CD14-positive monocyte (primary cell): Measurements from ENCODE around the gene OR51B4. TPM values are rescaled to one million over a fixed set of nuclear protein-coding genes. Genes with fewer than 3 reads are reported as not detected.

Experiments
- DNase-seq, 3 donors: peaks; one replicate each; pipeline ENCODE4 v3.0.0-alpha.2; 2011 to 2022
- H2AFZ ChIP-seq: 2 replicates; pipeline ENCODE4 v1.6.0; 2012; ENCODE audit warnings: mild to moderate bottlenecking, low read depth, low read length, inconsistent platforms; ENCODE audit not compliant: insufficient read depth, poor library complexity, severe bottlenecking
- H3K27ac ChIP-seq, 2 donors: 1 replicate in 1 of 2; 2 replicates in 1 of 2; pipeline ENCODE4 v1.5.1; 2012 to 2013; ENCODE audit warnings: low read length in 2 of 2, control low read depth in 1 of 2, inconsistent platforms in 1 of 2, low read depth in 1 of 2, mild to moderate bottlenecking in 1 of 2
- H3K27me3 ChIP-seq, 2 donors: one replicate each; pipeline versions ENCODE4 v1.6.0 to v1.6.1; 2011 to 2013; ENCODE audit warnings: low read length in 2 of 2; ENCODE audit not compliant: control insufficient read depth in 2 of 2, insufficient read depth in 2 of 2
- H3K36me3 ChIP-seq, 2 donors: replicated peaks in 1 of 2; 1 replicate in 1 of 2; 2 replicates in 1 of 2; pipeline versions ENCODE4 v1.5.1 to v1.6.1; 2012 to 2013; ENCODE audit warnings: low read length in 2 of 2, control low read depth in 1 of 2, inconsistent platforms in 1 of 2, mild to moderate bottlenecking in 1 of 2; ENCODE audit not compliant: insufficient read depth in 2 of 2, control insufficient read depth in 1 of 2
- H3K4me1 ChIP-seq, 2 donors: 1 replicate in 1 of 2; 2 replicates in 1 of 2; pipeline versions ENCODE4 v1.5.1 to v1.6.1; 2012 to 2013; ENCODE audit warnings: low read length in 2 of 2, control low read depth in 1 of 2, inconsistent platforms in 1 of 2, mild to moderate bottlenecking in 1 of 2, moderate library complexity in 1 of 2; ENCODE audit not compliant: insufficient read depth in 2 of 2, control insufficient read depth in 1 of 2
- H3K4me2 ChIP-seq: replicated peaks from 2 replicates; pipeline ENCODE3; 2012; ENCODE audit warnings: low read length, moderate library complexity, mild to moderate bottlenecking; ENCODE audit not compliant: poor library complexity, severe bottlenecking; ENCODE audit errors: extremely low read depth
- H3K4me3 ChIP-seq, 3 experiments: fragments of 200-600 bp in 1 of 3; sonication (generic) in 1 of 3; replicated peaks in 1 of 3; 1 replicate in 2 of 3; 2 replicates in 1 of 3; pipeline ENCODE4 v1.5.1; 2011 to 2013; ENCODE audit warnings: low read length in 3 of 3, mild to moderate bottlenecking in 3 of 3, control low read depth in 2 of 3, low read depth in 2 of 3, inconsistent platforms in 1 of 3, moderate library complexity in 1 of 3
- H3K79me2 ChIP-seq: 2 replicates; pipeline ENCODE4 v1.6.0; 2012; ENCODE audit warnings: mild to moderate bottlenecking, control low read depth, inconsistent platforms, low read length, moderate library complexity; ENCODE audit not compliant: insufficient read depth
- H3K9ac ChIP-seq: 2 replicates; pipeline ENCODE4 v1.6.0; 2017; ENCODE audit warnings: low read length, mild to moderate bottlenecking; ENCODE audit not compliant: insufficient read depth, poor library complexity, severe bottlenecking
- H3K9me3 ChIP-seq, 2 donors: replicated peaks in 1 of 2; 1 replicate in 1 of 2; 2 replicates in 1 of 2; pipeline versions ENCODE4 v1.5.1 to v1.6.1; 2012 to 2013; ENCODE audit warnings: low read length in 2 of 2, control low read depth in 1 of 2; ENCODE audit not compliant: control insufficient read depth in 1 of 2, insufficient read depth in 1 of 2
- H4K20me1 ChIP-seq: 2 replicates; pipeline ENCODE4 v1.6.0; 2012; ENCODE audit warnings: mild to moderate bottlenecking, low read length, control low read depth, moderate library complexity; ENCODE audit not compliant: insufficient read depth
- H3K27ac Mint-ChIP-seq, 7 donors: one replicate each; pipeline ENCODE4 v1.8.0; 2020; ENCODE audit warnings: mild to moderate bottlenecking in 7 of 7, mixed read lengths in 7 of 7, moderate library complexity in 6 of 7, inconsistent platforms in 2 of 7
- H3K27me3 Mint-ChIP-seq, 3 donors: one replicate each; pipeline ENCODE4 v1.8.0; 2021 to 2022; ENCODE audit warnings: low read depth in 3 of 3, mild to moderate bottlenecking in 3 of 3, mixed read lengths in 3 of 3, moderate library complexity in 3 of 3, inconsistent platforms in 1 of 3
- H3K36me3 Mint-ChIP-seq, 2 donors: one replicate each; pipeline ENCODE4 v1.8.0; 2020; ENCODE audit warnings: mixed read lengths in 2 of 2, inconsistent platforms in 1 of 2, mild to moderate bottlenecking in 1 of 2
- H3K4me1 Mint-ChIP-seq: one replicate; pipeline ENCODE4 v1.8.0; 2020; ENCODE audit warnings: mild to moderate bottlenecking, mixed read lengths
- H3K4me3 Mint-ChIP-seq, 2 donors: one replicate each; pipeline ENCODE4 v1.8.0; 2020; ENCODE audit warnings: mild to moderate bottlenecking in 2 of 2, mixed read lengths in 2 of 2, moderate library complexity in 1 of 2
- H3K9me3 Mint-ChIP-seq, 7 donors: one replicate each; pipeline ENCODE4 v1.8.0; 2020 to 2022; ENCODE audit warnings: mixed read lengths in 7 of 7, mild to moderate bottlenecking in 6 of 7, moderate library complexity in 6 of 7, inconsistent platforms in 2 of 7
- WGBS: methylation state at CpG from one replicate; pipeline ENCODE4 v1.1.5; 2013; ENCODE audit warnings: missing lambda C conversion rate; ENCODE audit not compliant: insufficient coverage; 5-methylcytosine and 5-hydroxymethylcytosine counted together
- intact Hi-C, 2 donors: fragments of 100-400 bp; cut with micrococcal nuclease; formaldehyde crosslinking; loops; one replicate each; pipeline versions ENCODE4 v1.15.0 to v1.15.1; 2023
- polyA plus RNA-seq, 3 donors: library from polyadenylated mRNA; depleted of rRNA in 1 of 3; unstranded in 2 of 3; stranded (reverse) in 1 of 3; fragments of 300-500 nt in 2 of 3; fragments of >200 nt in 1 of 3; fragmentation: Illumina TruSeq in 2 of 3; gene quantifications; 1 replicate in 2 of 3; 2 replicates in 1 of 3; pipeline ENCODE4 v1.2.3, GENCODE V29; 2012 to 2021
- TF ChIP-seq, protein P1 (sequence below): fragments of 200-600 bp; IDR thresholded peaks from one replicate; pipeline ENCODE4 v1.8.0; 2022; ENCODE audit warnings: antibody characterized with exemption, mild to moderate bottlenecking

OR51B4 gene
- polyA plus RNA-seq, 3 donors = not detected

DNA sequence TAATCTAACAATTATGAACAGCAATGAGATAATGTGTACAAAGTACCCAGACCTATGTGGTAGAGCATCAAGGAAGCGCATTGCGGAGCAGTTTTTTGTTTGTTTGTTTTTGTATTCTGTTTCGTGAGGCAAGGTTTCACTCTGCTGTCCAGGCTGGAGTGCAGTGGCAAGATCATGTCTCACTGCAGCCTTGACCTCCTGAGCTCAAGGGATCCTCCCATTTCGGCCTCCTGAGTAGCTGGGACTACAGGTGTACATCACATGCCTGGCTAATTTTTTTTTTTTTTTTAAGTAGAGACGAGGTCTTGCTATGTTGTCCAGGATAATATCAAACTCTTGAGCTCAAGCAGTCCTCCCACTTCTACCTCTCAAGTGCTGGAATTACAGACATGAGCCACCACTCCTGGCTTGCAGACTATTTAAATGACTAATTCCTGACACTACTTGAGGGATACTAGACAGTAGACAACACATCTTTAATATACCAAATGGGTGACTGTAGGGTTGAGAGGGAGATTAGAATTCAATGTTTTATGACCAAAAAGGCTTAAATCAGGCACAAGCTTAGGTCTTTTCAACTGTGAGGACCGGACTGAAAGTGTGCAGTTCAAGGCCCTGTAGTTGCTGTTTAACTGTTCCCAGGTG, 12.7 kb downstream of the OR51B4 start:
- H3K4me2 ChIP-seq = no peak overlapping the region
- no peaks in the 10 kb centered on the region for H3K9me3 ChIP-seq
- no peak overlapping the region for H3K27ac Mint-ChIP-seq
- H4K20me1 ChIP-seq = no peaks in the 10 kb centered on the region
- H3K4me3 ChIP-seq = no peak overlapping the region
- WGBS = 94% methylated on average over 5 of the region's 6 CpGs
- no peak overlapping the region for H3K9ac ChIP-seq
- no peaks in the 10 kb centered on the region for H3K79me2 ChIP-seq
- no peaks in the 10 kb centered on the region for H3K27me3 ChIP-seq
- no peak overlapping the region for H3K4me3 Mint-ChIP-seq
- H3K36me3 ChIP-seq = no peaks in the 10 kb centered on the region
- no peak overlapping the region for H2AFZ ChIP-seq
- H3K9me3 Mint-ChIP-seq = peaks cover 0 to 3% (median 0%) of the 10 kb centered on the region in 7 donors
- no peaks in the 10 kb centered on the region for H3K4me1 ChIP-seq
- no peaks in the 10 kb centered on the region for H3K4me1 Mint-ChIP-seq
- H3K27me3 Mint-ChIP-seq = peaks cover 0 to 3% (median 0%) of the 10 kb centered on the region in 3 donors
- TF ChIP-seq, protein P1, sequence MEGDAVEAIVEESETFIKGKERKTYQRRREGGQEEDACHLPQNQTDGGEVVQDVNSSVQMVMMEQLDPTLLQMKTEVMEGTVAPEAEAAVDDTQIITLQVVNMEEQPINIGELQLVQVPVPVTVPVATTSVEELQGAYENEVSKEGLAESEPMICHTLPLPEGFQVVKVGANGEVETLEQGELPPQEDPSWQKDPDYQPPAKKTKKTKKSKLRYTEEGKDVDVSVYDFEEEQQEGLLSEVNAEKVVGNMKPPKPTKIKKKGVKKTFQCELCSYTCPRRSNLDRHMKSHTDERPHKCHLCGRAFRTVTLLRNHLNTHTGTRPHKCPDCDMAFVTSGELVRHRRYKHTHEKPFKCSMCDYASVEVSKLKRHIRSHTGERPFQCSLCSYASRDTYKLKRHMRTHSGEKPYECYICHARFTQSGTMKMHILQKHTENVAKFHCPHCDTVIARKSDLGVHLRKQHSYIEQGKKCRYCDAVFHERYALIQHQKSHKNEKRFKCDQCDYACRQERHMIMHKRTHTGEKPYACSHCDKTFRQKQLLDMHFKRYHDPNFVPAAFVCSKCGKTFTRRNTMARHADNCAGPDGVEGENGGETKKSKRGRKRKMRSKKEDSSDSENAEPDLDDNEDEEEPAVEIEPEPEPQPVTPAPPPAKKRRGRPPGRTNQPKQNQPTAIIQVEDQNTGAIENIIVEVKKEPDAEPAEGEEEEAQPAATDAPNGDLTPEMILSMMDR = no peak
- intact Hi-C loops = no loop called here
- H3K36me3 Mint-ChIP-seq = no peaks in the 10 kb centered on the region
- DNase-seq = no peak
- no peak overlapping the region for H3K27ac ChIP-seq

DNA sequence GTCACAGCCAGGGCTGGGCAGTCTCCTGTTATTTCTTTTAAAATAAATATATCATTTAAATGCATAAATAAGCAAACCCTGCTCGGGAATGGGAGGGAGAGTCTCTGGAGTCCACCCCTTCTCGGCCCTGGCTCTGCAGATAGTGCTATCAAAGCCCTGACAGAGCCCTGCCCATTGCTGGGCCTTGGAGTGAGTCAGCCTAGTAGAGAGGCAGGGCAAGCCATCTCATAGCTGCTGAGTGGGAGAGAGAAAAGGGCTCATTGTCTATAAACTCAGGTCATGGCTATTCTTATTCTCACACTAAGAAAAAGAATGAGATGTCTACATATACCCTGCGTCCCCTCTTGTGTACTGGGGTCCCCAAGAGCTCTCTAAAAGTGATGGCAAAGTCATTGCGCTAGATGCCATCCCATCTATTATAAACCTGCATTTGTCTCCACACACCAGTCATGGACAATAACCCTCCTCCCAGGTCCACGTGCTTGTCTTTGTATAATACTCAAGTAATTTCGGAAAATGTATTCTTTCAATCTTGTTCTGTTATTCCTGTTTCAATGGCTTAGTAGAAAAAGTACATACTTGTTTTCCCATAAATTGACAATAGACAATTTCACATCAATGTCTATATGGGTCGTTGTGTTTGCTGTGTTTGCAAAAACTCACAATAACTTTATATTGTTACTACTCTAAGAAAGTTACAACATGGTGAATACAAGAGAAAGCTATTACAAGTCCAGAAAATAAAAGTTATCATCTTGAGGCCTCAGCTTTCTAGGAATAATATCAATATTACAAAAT, 13.4 kb downstream of the OR51B4 start:
- WGBS = 88% methylated on average over 4 of the region's 7 CpGs
- DNase-seq = no peak
- no peak overlapping the region for H3K4me2 ChIP-seq

More for the DNA sequence above, 13.4 kb downstream of the OR51B4 start:
- Histone ChIP-seq H3K9ac (no peak overlapping the region), H3K27ac (no peak overlapping the region), H3K36me3 (no peaks in the 10 kb centered on the region), H3K4me3 (no peak overlapping the region), H3K27me3 (no peaks in the 10 kb centered on the region), H3K4me1 (no peaks in the 10 kb centered on the region), H3K9me3 (no peaks in the 10 kb centered on the region), H3K79me2 (no peaks in the 10 kb centered on the region), H2AFZ (no peak overlapping the region), H4K20me1 (no peaks in the 10 kb centered on the region)
- H3K36me3 Mint-ChIP-seq = no peaks in the 10 kb centered on the region
- H3K27me3 Mint-ChIP-seq = peaks cover 0 to 3% (median 0%) of the 10 kb centered on the region in 3 donors
- H3K9me3 Mint-ChIP-seq = peaks cover 0 to 3% (median 1%) of the 10 kb centered on the region in 7 donors
- no peak overlapping the region for H3K27ac Mint-ChIP-seq
- intact Hi-C loops = no loop called here
- H3K4me1 Mint-ChIP-seq = no peaks in the 10 kb centered on the region
- TF ChIP-seq, protein P1 = no peak
- H3K4me3 Mint-ChIP-seq = no peak overlapping the region
